Suprapubic skin (tissue), 4 donors: ENCODE data around the gene HS3ST6. TPM values are rescaled to one million over a fixed set of nuclear protein-coding genes. Genes with fewer than 3 reads are reported as not detected.
A peak's percentile ranks its signal among the peaks of the same experiment; 100 is the strongest.

Experiments
- DNase-seq, 2 donors: peaks; one replicate each; pipeline ENCODE4 v3.0.0-alpha.2; 2019; ENCODE audit warnings: low spot score in 2 of 2
- H3K27ac ChIP-seq: fragments of 200-600 bp; sonication (generic); one replicate; pipeline ENCODE4 v1.5.1; 2019
- H3K27me3 ChIP-seq: fragments of 200-600 bp; sonication (generic); one replicate; pipeline ENCODE4 v1.5.1; 2019
- H3K36me3 ChIP-seq: fragments of 200-600 bp; sonication (generic); one replicate; pipeline ENCODE4 v1.5.1; 2019
- H3K4me1 ChIP-seq: fragments of 200-600 bp; sonication (generic); one replicate; pipeline ENCODE4 v1.5.1; 2019
- H3K4me3 ChIP-seq: fragments of 200-600 bp; sonication (generic); one replicate; pipeline ENCODE4 v1.5.1; 2019; ENCODE audit warnings: mild to moderate bottlenecking
- H3K9me3 ChIP-seq: fragments of 200-600 bp; sonication (generic); one replicate; pipeline ENCODE4 v1.5.1; 2019
- CTCF ChIP-seq, 2 donors: fragments of 200-600 bp in 1 of 2; fragments of 450-650 bp in 1 of 2; sonication (generic) in 1 of 2; IDR thresholded peaks; one replicate each; pipeline ENCODE4 v1.5.1; 2016 to 2019; ENCODE audit warnings: antibody characterized with exemption in 2 of 2, mild to moderate bottlenecking in 1 of 2, moderate library complexity in 1 of 2
- EP300 ChIP-seq: sonication (generic); formaldehyde crosslinking; IDR thresholded peaks from one replicate; pipeline ENCODE4 v1.6.1; 2017; ENCODE audit warnings: antibody characterized with exemption
- POLR2A ChIP-seq, 2 donors: fragments of 450-650 bp; IDR thresholded peaks; one replicate each; pipeline ENCODE4 v1.6.1; 2017; ENCODE audit warnings: antibody characterized with exemption in 2 of 2, mild to moderate bottlenecking in 2 of 2, moderate library complexity in 2 of 2
- POLR2AphosphoS5 ChIP-seq, 3 donors: sonication (generic); formaldehyde crosslinking; IDR thresholded peaks; one replicate each; pipeline ENCODE4 v1.6.1; 2017; ENCODE audit warnings: antibody characterized with exemption in 3 of 3
- WGBS: methylation state at CpG from one replicate; pipeline ENCODE4 v1.1.5; 2018; 5-methylcytosine and 5-hydroxymethylcytosine counted together
- total RNA-seq, 4 donors: library from RNA; depleted of rRNA; stranded (reverse); fragments of >200 nt; gene quantifications; one replicate each; pipeline ENCODE4 v1.1.0, GENCODE V29; 2016

HS3ST6 gene
- total RNA-seq, result 10 to 100 TPM; 28.5 to 76.7 (median 58.5) TPM

GRCh38 chr16:1918351-1919326 is at the start of gene HS3ST6:
Gene HS3ST6 (minus strand): TSS chr16:1918415. CDS start chr16:1918323, 92 bp downstream.
- Histone ChIP-seq H3K4me1 (peaks cover 55% of the 10 kb centered on the region), H3K27me3 (peaks cover 83% of the 10 kb centered on the region), H3K27ac (peak within 1 kb of the TSS; percentile 50), H3K9me3 (no peaks in the 10 kb centered on the region), H3K4me3 (peak within 1 kb of the TSS; percentile 46), H3K36me3 (no peaks in the 10 kb centered on the region)
- TF ChIP-seq POLR2A (IDR thresholded peaks at IDR 0.05) (no peak), EP300 (no peak), CTCF (IDR thresholded peaks at IDR 0.05) (no peak), POLR2AphosphoS5 (IDR thresholded peaks at IDR 0.05) (no peak)
- 17% methylated on average over 7 of the region's 71 CpGs for WGBS
- DNase-seq, result no peak

GRCh38 chr16:1966460-1966859 is 48.2 kb upstream of the HS3ST6 start, which contains the start of gene RNF151:
Gene RNF151 (plus strand): TSS chr16:1966856. CDS start chr16:1966882, 26 bp downstream.
- peak within 1 kb of the TSS; percentile 98 for H3K4me3 ChIP-seq
- TF ChIP-seq POLR2AphosphoS5 (IDR thresholded peaks at IDR 0.05) (no peak), POLR2A (IDR thresholded peaks at IDR 0.05) (no peak), EP300 (no peak), CTCF (IDR thresholded peaks at IDR 0.05) (no peak)
- 97% methylated on average over 5 of the region's 6 CpGs for WGBS
- peaks cover 37% of the 10 kb centered on the region for H3K4me1 ChIP-seq
- no peaks in the 10 kb centered on the region for H3K27me3 ChIP-seq
- H3K9me3 ChIP-seq, result no peaks in the 10 kb centered on the region
- H3K36me3 ChIP-seq, result peaks cover 19% of the 10 kb centered on the region
- DNase-seq, result no peak
- peak within 1 kb of the TSS; percentile 96 for H3K27ac ChIP-seq

- Histone ChIP-seq H3K36me3 (peaks cover 23% of the 10 kb centered on the region), H3K4me3 (peak overlapping the region; percentile 98), H3K4me1 (peaks cover 39% of the 10 kb centered on the region), H3K27ac (peak overlapping the region; percentile 96), H3K27me3 (no peaks in the 10 kb centered on the region), H3K9me3 (no peaks in the 10 kb centered on the region)
- TF ChIP-seq CTCF (IDR thresholded peaks at IDR 0.05), result no peak
- no peak for TF ChIP-seq POLR2A (IDR thresholded peaks at IDR 0.05)
- 10% methylated on average over 16 of the region's 24 CpGs for WGBS
- no peak for DNase-seq
Measured at GRCh38 chr16:1965396-1966001, 47.3 kb upstream of the HS3ST6 start.

- H3K27ac ChIP-seq, result peak within 1 kb of the TSS; percentile 96
- no peak for TF ChIP-seq EP300
- peak; percentile 93 to 94 for TF ChIP-seq POLR2A (IDR thresholded peaks at IDR 0.05)
- peak; percentile 96 to 100 (median 99) for TF ChIP-seq POLR2AphosphoS5 (IDR thresholded peaks at IDR 0.05)
- no peak for TF ChIP-seq CTCF (IDR thresholded peaks at IDR 0.05)
- no peaks in the 10 kb centered on the region for H3K27me3 ChIP-seq
- 0% methylated on average over 27 of the region's 97 CpGs for WGBS
- H3K4me1 ChIP-seq, result peaks cover 46% of the 10 kb centered on the region
- H3K36me3 ChIP-seq, result peaks cover 23% of the 10 kb centered on the region
- peak within 1 kb of the TSS; percentile 98 for H3K4me3 ChIP-seq
- DNase-seq, result peak; percentile 99 to 100
- no peaks in the 10 kb centered on the region for H3K9me3 ChIP-seq
Measured at GRCh38 chr16:1964506-1965395, 46.5 kb upstream of the HS3ST6 start, which contains the start of gene RPS2. Gene RPS2 (minus strand): TSS chr16:1964826. CDS start chr16:1964625, 201 bp downstream.
